Mammary epithelial cell (primary cell): ENCODE data around the gene SFRP5.

Source experiments
- EZH2 ChIP-seq: IDR thresholded peaks from 2 replicates; pipeline ENCODE4 v1.6.1; 2012; ENCODE audit warnings: low read length, inconsistent platforms, borderline replicate concordance
- TF ChIP-seq, protein P1 (sequence below), 2 donors: IDR thresholded peaks in 1 of 2; conservative IDR thresholded peaks in 1 of 2; 2 replicates each; pipeline ENCODE4 v1.5.1; 2011 to 2012; ENCODE audit warnings: inconsistent platforms in 2 of 2, low read length in 2 of 2, mild to moderate bottlenecking in 2 of 2, control low read depth in 1 of 2, low read depth in 1 of 2; ENCODE audit not compliant: insufficient read depth in 1 of 2; ENCODE audit errors: extremely low read depth in 1 of 2

- TF ChIP-seq, protein P1, sequence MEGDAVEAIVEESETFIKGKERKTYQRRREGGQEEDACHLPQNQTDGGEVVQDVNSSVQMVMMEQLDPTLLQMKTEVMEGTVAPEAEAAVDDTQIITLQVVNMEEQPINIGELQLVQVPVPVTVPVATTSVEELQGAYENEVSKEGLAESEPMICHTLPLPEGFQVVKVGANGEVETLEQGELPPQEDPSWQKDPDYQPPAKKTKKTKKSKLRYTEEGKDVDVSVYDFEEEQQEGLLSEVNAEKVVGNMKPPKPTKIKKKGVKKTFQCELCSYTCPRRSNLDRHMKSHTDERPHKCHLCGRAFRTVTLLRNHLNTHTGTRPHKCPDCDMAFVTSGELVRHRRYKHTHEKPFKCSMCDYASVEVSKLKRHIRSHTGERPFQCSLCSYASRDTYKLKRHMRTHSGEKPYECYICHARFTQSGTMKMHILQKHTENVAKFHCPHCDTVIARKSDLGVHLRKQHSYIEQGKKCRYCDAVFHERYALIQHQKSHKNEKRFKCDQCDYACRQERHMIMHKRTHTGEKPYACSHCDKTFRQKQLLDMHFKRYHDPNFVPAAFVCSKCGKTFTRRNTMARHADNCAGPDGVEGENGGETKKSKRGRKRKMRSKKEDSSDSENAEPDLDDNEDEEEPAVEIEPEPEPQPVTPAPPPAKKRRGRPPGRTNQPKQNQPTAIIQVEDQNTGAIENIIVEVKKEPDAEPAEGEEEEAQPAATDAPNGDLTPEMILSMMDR (conservative IDR thresholded peaks at IDR 0.05 in 1 of 2, IDR thresholded peaks at IDR 0.05 in 1 of 2; ENCODE audit: extremely low read depth in 1 of 2, insufficient read depth in 1 of 2, low read depth in 1 of 2, low read length in 2 of 2) = no peak
- TF ChIP-seq EZH2 = no peak
Measured at GRCh38 chr10:97778452-97779302, 6.9 kb upstream of the SFRP5 start.
